H1 (cell line): Measurements from ENCODE around the gene PLCB1. TPM values are rescaled to one million over a fixed set of nuclear protein-coding genes. Genes with fewer than 3 reads are reported as not detected.

Source experiments
- CTCF ChIA-PET: fragments of 300-600 bp; sonication (Branson Sonifier 250); formaldehyde crosslinking; loops from one replicate; lab custom pipeline; 2021; ENCODE audit not compliant: partially characterized antibody; lab: Charles Lee
- POLR2A ChIA-PET: fragments of 300-600 bp; sonication (Branson Sonifier 250); formaldehyde crosslinking; loops from one replicate; lab custom pipeline; 2021; ENCODE audit warnings: inconsistent platforms; ENCODE audit not compliant: partially characterized antibody; lab: Charles Lee
- DNase-seq, 2 experiments: peaks; one replicate each; pipeline versions ENCODE4 v3.0.0 to v3.0.0-alpha.2; 2010 to 2022; ENCODE audit warnings: low spot score in 2 of 2, low read depth in 1 of 2, mixed read lengths in 1 of 2
- FAIRE-seq: peaks from 2 replicates; lab custom pipeline; 2011; peaks lifted over from hg19 to GRCh38; lab: Jason Lieb, UNC
- H2AFZ ChIP-seq: 2 replicates; pipeline ENCODE4 v1.8.1; 2012; ENCODE audit warnings: low read length, inconsistent platforms
- H2AK5ac ChIP-seq: 2 replicates; pipeline ENCODE4 v1.6.1; 2013; ENCODE audit warnings: low read depth, low read length
- H2BK120ac ChIP-seq: replicated peaks from 2 replicates; pipeline ENCODE3; 2013; ENCODE audit warnings: low read depth, low read length, inconsistent platforms
- H2BK12ac ChIP-seq: 2 replicates; pipeline ENCODE4 v1.6.1; 2013; ENCODE audit warnings: low read depth, low read length
- H2BK15ac ChIP-seq: 2 replicates; pipeline ENCODE4 v1.6.1; 2013; ENCODE audit warnings: low read length
- H2BK20ac ChIP-seq: 2 replicates; pipeline ENCODE4 v1.6.1; 2013; ENCODE audit warnings: low read length
- H2BK5ac ChIP-seq: 2 replicates; pipeline ENCODE4 v1.6.1; 2013; ENCODE audit warnings: low read depth, low read length
- H3K14ac ChIP-seq: 2 replicates; pipeline ENCODE4 v1.6.1; 2013; ENCODE audit warnings: inconsistent platforms; ENCODE audit not compliant: insufficient read length
- H3K18ac ChIP-seq: 2 replicates; pipeline ENCODE4 v1.6.1; 2013; ENCODE audit warnings: low read length; ENCODE audit errors: extremely low read depth
- H3K23ac ChIP-seq: 2 replicates; pipeline ENCODE4 v1.6.1; 2013; ENCODE audit warnings: inconsistent platforms; ENCODE audit not compliant: insufficient read length
- H3K23me2 ChIP-seq: 2 replicates; pipeline ENCODE4 v1.6.1; 2013; ENCODE audit warnings: low read depth, low read length
- H3K27ac ChIP-seq: 2 replicates; pipeline ENCODE4 v1.6.1; 2011; ENCODE audit warnings: low read depth, low read length, inconsistent platforms
- H3K27me3 ChIP-seq, 4 experiments: replicated peaks in 1 of 4; 1 replicate in 1 of 4; 2 replicates in 3 of 4; pipeline versions ENCODE4 v1.6.1 to v1.8.1; 2011 to 2013; ENCODE audit warnings: low read length in 3 of 4, mild to moderate bottlenecking in 3 of 4, inconsistent platforms in 2 of 4, mixed read lengths in 2 of 4, moderate library complexity in 1 of 4; ENCODE audit not compliant: control insufficient read depth in 3 of 4, insufficient read depth in 3 of 4; ENCODE audit errors: extremely low read depth in 1 of 4
- H3K36me3 ChIP-seq, 4 experiments: 2 replicates each; pipeline versions ENCODE4 v1.6.1 to v1.8.1; 2011 to 2013; ENCODE audit warnings: mild to moderate bottlenecking in 4 of 4, low read length in 3 of 4, moderate library complexity in 2 of 4, control low read depth in 1 of 4, inconsistent platforms in 1 of 4; ENCODE audit not compliant: insufficient read depth in 4 of 4, control insufficient read depth in 2 of 4
- H3K4ac ChIP-seq: replicated peaks from 2 replicates; pipeline ENCODE3; 2013; ENCODE audit warnings: low read length, low read depth, mixed read lengths, inconsistent platforms; ENCODE audit not compliant: insufficient read length
- H3K4me1 ChIP-seq, 4 experiments: replicated peaks in 1 of 4; 1 replicate in 1 of 4; 2 replicates in 3 of 4; pipeline versions ENCODE4 v1.6.1 to v1.8.1; 2011 to 2013; ENCODE audit warnings: low read length in 3 of 4, inconsistent platforms in 2 of 4, mixed read lengths in 1 of 4; ENCODE audit not compliant: insufficient read depth in 4 of 4, control insufficient read depth in 3 of 4
- H3K4me2 ChIP-seq, 2 experiments: 2 replicates each; pipeline versions ENCODE4 v1.6.1 to v1.8.1; 2011 to 2013; ENCODE audit warnings: low read depth in 2 of 2, low read length in 2 of 2, control low read depth in 1 of 2, inconsistent platforms in 1 of 2, mild to moderate bottlenecking in 1 of 2; ENCODE audit not compliant: insufficient read depth in 1 of 2
- H3K4me3 ChIP-seq, 4 experiments: fragments of 200-600, 300-600 bp in 1 of 4; sonication (generic), shearing (Covaris generic), sonication (Bioruptor Twin) in 1 of 4; 2 replicates each; pipeline versions ENCODE4 v1.5.1 to v1.8.1; 2011 to 2016; ENCODE audit warnings: low read length in 4 of 4, low read depth in 3 of 4, control low read depth in 2 of 4, inconsistent platforms in 2 of 4, mild to moderate bottlenecking in 2 of 4, mixed read lengths in 1 of 4, moderate library complexity in 1 of 4; ENCODE audit not compliant: insufficient read depth in 2 of 4; ENCODE audit errors: extremely low read depth in 1 of 4
- H3K56ac ChIP-seq: replicated peaks from 2 replicates; pipeline ENCODE3; 2013; ENCODE audit warnings: low read depth, mild to moderate bottlenecking, mixed read lengths, low read length, inconsistent platforms; ENCODE audit not compliant: insufficient read length
- H3K79me1 ChIP-seq: 2 replicates; pipeline ENCODE4 v1.6.1; 2013; ENCODE audit warnings: low read depth, low read length, control low read depth
- H3K79me2 ChIP-seq, 2 experiments: 2 replicates each; pipeline versions ENCODE4 v1.6.1 to v1.8.1; 2012 to 2013; ENCODE audit warnings: low read length in 2 of 2, mild to moderate bottlenecking in 2 of 2, inconsistent platforms in 1 of 2; ENCODE audit not compliant: insufficient read depth in 2 of 2, control insufficient read depth in 1 of 2
- H3K9ac ChIP-seq, 4 experiments: replicated peaks in 1 of 4; 1 replicate in 1 of 4; 2 replicates in 3 of 4; pipeline versions ENCODE4 v1.6.1 to v1.8.1; 2011 to 2013; ENCODE audit warnings: low read depth in 3 of 4, low read length in 3 of 4, control low read depth in 2 of 4, mild to moderate bottlenecking in 2 of 4, moderate library complexity in 2 of 4, inconsistent platforms in 1 of 4; ENCODE audit errors: extremely low read depth in 1 of 4
- H3K9me3 ChIP-seq, 2 experiments: 2 replicates each; pipeline versions ENCODE4 v1.6.1 to v1.8.1; 2012 to 2013; ENCODE audit warnings: mild to moderate bottlenecking in 2 of 2, moderate library complexity in 2 of 2, control low read depth in 1 of 2, inconsistent platforms in 1 of 2, low read depth in 1 of 2, low read length in 1 of 2, mixed read lengths in 1 of 2; ENCODE audit not compliant: insufficient read depth in 2 of 2
- H4K20me1 ChIP-seq, 2 experiments: replicated peaks in 1 of 2; 2 replicates each; pipeline versions ENCODE3 to v1.8.1; 2011 to 2013; ENCODE audit warnings: inconsistent platforms in 2 of 2, low read length in 2 of 2, mild to moderate bottlenecking in 1 of 2; ENCODE audit not compliant: insufficient read depth in 2 of 2, control insufficient read depth in 1 of 2
- H4K5ac ChIP-seq: 2 replicates; pipeline ENCODE4 v1.6.1; 2013; ENCODE audit warnings: low read length, low read depth, mixed read lengths, inconsistent platforms; ENCODE audit not compliant: insufficient read length
- H4K8ac ChIP-seq: 2 replicates; pipeline ENCODE4 v1.8.0; 2013; ENCODE audit warnings: mild to moderate bottlenecking, moderate library complexity, low read length, inconsistent platforms; ENCODE audit not compliant: insufficient read depth; ENCODE audit errors: extremely low read depth
- H4K91ac ChIP-seq: replicated peaks from 2 replicates; pipeline ENCODE3; 2013; ENCODE audit warnings: low read length, mixed read lengths, inconsistent platforms; ENCODE audit not compliant: insufficient read length
- EGR1 ChIP-seq: IDR thresholded peaks from 2 replicates; pipeline ENCODE4 v1.6.1; 2011; ENCODE audit warnings: low read depth, low read length, borderline replicate concordance
- SAP30 ChIP-seq: fragments of 300-600 bp; sonication (generic); IDR thresholded peaks from 2 replicates; pipeline ENCODE4 v1.7.1; 2012; ENCODE audit warnings: low read length, moderate library complexity, mild to moderate bottlenecking, inconsistent platforms; ENCODE audit not compliant: insufficient read depth, insufficient replicate concordance
- SRF ChIP-seq: IDR thresholded peaks from 2 replicates; pipeline ENCODE4 v1.6.1; 2011; ENCODE audit warnings: mild to moderate bottlenecking, low read depth, low read length, moderate library complexity
- WGBS, 2 experiments: shearing (Covaris generic) in 1 of 2; methylation state at CpG; one replicate each; pipeline versions ENCODE4 v1.1.6 to v1.1.7; 2013 to 2015; ENCODE audit warnings: low lambda C conversion rate in 2 of 2, mixed read lengths in 2 of 2, inconsistent platforms in 1 of 2, low coverage in 1 of 2, missing lambda C conversion rate in 1 of 2; ENCODE audit not compliant: insufficient replicate concordance in 2 of 2, insufficient coverage in 1 of 2, insufficient read length in 1 of 2; ENCODE audit errors: extremely low coverage in 1 of 2, missing lambda C conversion rate in 1 of 2; 5-methylcytosine and 5-hydroxymethylcytosine counted together
- polyA plus RNA-seq, 7 experiments: library from polyadenylated mRNA; depleted of rRNA in 3 of 7; stranded (reverse) in 5 of 7; unstranded in 2 of 7; fragments of >200 nt in 5 of 7; fragments of 200-250 nt in 2 of 7; gene quantifications; 1 replicate in 5 of 7; 2 replicates in 1 of 7; 4 replicates in 1 of 7; pipeline versions ENCODE4 v1.2.1 to v1.2.3, GENCODE V29; 2011 to 2013; ENCODE audit warnings: missing spikeins in 2 of 7, mixed read lengths in 2 of 7
- total RNA-seq: library from RNA; stranded (reverse); fragmentation: NEBNext Ultra II Directional; extraction: Animal tissue kit (Norgen Biotek cat#: 25700); gene quantifications from 2 replicates; pipeline ENCODE4 v1.2.1, GENCODE V29; 2021
- TF ChIP-seq, protein P1 (sequence below): IDR thresholded peaks from 2 replicates; pipeline ENCODE4 v1.6.1; 2011; ENCODE audit warnings: low read depth, mild to moderate bottlenecking, low read length; ENCODE audit not compliant: insufficient read depth

The PLCB1 gene
- total and polyA plus RNA-seq, 2 of the 8 experiments (the other 6 are each of a cell fraction or from before 2014, with no cell fraction given) = 2.6 to 9.1 TPM

DNA sequence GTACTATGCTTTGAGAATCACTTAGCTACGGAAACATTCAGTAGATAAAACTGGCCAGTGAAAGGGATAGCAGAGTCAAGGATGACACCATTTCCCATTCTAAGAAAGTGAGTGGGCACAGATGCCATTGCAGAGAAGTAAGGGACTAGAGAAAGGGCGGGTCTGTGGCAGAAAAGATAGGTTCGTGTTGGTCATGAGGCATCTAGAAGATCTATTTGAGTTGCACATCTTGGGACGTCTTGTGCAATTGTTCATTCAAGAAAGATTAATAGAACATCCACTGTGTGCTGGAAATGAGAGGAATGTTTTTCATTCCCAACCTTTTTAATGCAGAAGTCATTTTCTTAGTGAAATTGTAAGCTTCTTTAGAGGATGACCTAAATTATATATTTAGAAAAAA, 161.7 kb downstream of the PLCB1 start:
- Histone ChIP-seq H3K14ac (no peak overlapping the region), H3K23ac (no peak overlapping the region), H4K91ac (no peak overlapping the region), H4K20me1 (no peaks in the 10 kb centered on the region), H3K18ac (no peak overlapping the region), H3K36me3 (no peaks in the 10 kb centered on the region; a peak in 1 of 8 replicates), H3K79me1 (no peaks in the 10 kb centered on the region), H3K23me2 (no peaks in the 10 kb centered on the region), H2BK12ac (no peak overlapping the region), H3K9ac (no peak overlapping the region), H2AFZ (no peak overlapping the region), H3K4me2 (no peak overlapping the region), H2BK20ac (no peak overlapping the region), H3K56ac (no peak overlapping the region), H2BK120ac (no peak overlapping the region), H3K4me3 (no peak overlapping the region), H4K8ac (no peak overlapping the region), H2AK5ac (no peak overlapping the region), H2BK5ac (no peak overlapping the region), H3K79me2 (no peaks in the 10 kb centered on the region), H3K4me1 (no peaks in the 10 kb centered on the region), H2BK15ac (no peak overlapping the region), H3K9me3 (no peaks in the 10 kb centered on the region), H4K5ac (no peak overlapping the region), H3K4ac (no peak overlapping the region), H3K27ac (no peak overlapping the region), H3K27me3 (no peaks in the 10 kb centered on the region)
- ChIA-PET CTCF (no interaction called here), POLR2A (no interaction called here)
- no peak for TF ChIP-seq EGR1
- TF ChIP-seq SRF = no peak
- TF ChIP-seq, protein P1, sequence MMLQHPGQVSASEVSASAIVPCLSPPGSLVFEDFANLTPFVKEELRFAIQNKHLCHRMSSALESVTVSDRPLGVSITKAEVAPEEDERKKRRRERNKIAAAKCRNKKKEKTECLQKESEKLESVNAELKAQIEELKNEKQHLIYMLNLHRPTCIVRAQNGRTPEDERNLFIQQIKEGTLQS = no peak
- TF ChIP-seq SAP30 = no peak
- FAIRE-seq (no peak), DNase-seq (no peak)
- 87% methylated on average over 4 of the region's 4 CpGs; no CpG with 5 or more reads in 1 of the 2 experiments for WGBS, 2 experiments
